COLO668 (cell line): ENCODE data around the gene ZNF804A.

Experiments
- DNase-seq: peaks from one replicate; lab custom pipeline; 2025; ENCODE audit not compliant: unreplicated experiment; lab: John Stamatoyannopoulos, UW

ZNF804A gene

DNA sequence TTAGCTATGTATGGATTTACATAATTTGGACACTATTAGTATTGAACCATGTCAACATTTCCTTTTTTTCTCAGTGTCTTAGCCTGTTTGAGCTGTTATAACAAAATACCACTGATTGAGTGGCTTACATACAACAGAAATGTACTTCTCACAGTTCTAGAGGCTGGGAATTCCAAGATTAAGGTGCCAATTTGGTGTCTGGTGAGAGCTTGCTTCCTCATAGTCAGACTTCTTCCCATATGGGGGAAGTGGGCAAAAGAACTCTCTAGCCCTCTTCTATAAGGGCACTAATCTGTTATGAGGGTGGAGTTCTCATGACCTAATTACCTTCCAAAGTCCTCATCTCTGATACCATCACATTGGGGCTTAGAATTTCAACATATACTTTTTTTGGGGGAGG lies 12.6 kb downstream of the ZNF804A start:
- DNase-seq, result no peak

GRCh38 chr2:184611361-184612085 lies 13.2 kb downstream of the ZNF804A start:
- DNase-seq, result no peak

- DNase-seq, result no peak
Measured at GRCh38 chr2:184620367-184620766, 22.0 kb downstream of the ZNF804A start.

DNA sequence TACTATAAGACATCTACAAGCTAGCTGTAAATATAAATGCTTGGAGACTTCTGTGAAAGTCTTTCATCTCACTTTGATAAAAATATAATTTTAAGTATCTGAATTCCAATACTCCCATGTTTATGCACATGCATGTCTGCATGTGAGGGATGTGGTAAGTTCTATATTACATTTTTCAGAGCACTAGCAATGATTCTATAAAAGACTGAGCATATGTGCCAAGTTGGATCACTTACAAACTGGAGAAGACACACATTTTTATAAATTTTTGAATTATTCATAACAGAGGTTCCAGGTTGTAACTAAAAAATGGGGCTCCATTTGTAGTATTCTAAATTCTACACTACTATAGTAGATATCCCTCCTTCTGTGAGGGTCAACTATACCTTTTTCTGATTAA lies 26.0 kb downstream of the ZNF804A start:
- no peak for DNase-seq

- no peak for DNase-seq
Measured at GRCh38 chr2:184628051-184628450, 29.7 kb downstream of the ZNF804A start.

DNA sequence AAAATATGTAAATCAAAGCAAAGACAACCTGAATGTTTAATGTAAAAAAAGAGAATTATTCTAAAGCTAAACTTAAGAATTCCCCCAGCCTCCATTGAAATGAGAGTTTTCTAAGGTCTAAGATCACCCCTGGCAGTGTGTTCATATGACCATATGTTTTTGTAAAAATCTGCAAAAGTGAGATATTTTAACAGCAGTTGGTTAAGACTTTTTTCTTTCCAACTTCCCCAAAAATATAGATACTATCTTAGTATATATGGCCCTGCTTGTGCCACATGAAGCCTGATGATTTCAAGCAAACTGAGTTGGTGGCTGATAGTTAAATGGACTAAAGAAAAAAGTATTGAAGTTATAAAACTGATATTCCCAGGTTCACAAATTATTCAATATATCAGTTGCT lies 35.4 kb downstream of the ZNF804A start:
- DNase-seq, result no peak

DNA sequence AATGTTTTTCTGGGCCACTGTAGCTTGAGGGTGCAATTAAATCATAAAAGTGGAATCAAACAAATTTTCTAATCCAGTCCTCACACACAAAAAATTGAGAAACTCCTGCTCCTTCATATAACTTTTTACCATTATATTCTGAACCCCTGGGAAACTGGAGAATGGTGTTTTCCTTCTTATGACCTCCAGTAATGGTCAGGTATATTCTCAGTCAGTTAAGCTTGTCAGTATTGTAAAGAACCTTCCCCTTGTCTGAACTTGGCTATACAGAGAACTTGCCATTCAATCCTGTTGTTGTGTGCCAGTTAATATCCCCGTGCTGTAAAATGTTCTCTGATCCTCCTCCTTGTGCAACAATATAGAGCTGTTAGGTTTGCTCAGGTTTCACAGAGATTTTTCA lies 39.5 kb downstream of the ZNF804A start:
- DNase-seq, result no peak

DNA sequence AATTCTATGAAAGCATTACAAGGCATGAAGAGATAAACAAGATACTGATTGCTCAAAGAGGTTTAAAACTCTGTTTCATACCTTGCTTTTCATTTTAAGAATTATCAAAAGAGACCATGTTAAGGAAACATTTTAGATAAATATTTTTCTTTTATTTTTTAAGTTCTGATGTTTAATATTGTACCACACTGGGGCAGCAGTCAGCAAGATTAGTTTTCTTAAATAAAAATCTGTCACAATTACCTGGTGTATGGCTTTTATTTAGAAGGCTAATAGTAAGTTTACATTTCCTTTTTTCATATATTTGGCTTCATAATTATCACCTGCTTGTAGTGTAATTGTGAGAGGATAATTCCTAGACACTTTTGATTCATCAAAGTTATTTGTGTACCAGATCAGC lies 46.4 kb downstream of the ZNF804A start:
- no peak for DNase-seq

GRCh38 chr2:184646177-184646576 lies 47.8 kb downstream of the ZNF804A start:
- no peak for DNase-seq

- no peak for DNase-seq
Measured at GRCh38 chr2:184646593-184646992, 48.3 kb downstream of the ZNF804A start.

GRCh38 chr2:184654945-184655344 lies 56.6 kb downstream of the ZNF804A start:
- no peak for DNase-seq

DNA sequence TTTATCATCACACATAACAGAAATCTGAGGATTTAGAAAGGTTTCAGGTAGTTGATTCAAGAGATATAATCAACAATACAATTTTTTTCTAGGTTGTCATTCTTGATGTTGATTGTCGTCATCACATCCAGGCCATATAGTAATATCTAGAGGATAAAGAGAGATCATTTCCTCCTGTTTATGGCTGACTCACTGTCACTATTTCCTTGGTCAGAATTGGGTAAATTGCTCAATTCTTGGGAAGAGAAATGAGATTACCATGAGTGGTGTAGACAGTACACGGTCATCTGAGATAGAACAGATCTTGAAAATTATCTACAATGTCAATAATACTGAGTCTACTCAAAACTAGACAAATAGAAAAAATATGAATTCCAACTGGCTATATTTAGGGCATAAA lies 78.8 kb downstream of the ZNF804A start:
- DNase-seq, result no peak

DNA sequence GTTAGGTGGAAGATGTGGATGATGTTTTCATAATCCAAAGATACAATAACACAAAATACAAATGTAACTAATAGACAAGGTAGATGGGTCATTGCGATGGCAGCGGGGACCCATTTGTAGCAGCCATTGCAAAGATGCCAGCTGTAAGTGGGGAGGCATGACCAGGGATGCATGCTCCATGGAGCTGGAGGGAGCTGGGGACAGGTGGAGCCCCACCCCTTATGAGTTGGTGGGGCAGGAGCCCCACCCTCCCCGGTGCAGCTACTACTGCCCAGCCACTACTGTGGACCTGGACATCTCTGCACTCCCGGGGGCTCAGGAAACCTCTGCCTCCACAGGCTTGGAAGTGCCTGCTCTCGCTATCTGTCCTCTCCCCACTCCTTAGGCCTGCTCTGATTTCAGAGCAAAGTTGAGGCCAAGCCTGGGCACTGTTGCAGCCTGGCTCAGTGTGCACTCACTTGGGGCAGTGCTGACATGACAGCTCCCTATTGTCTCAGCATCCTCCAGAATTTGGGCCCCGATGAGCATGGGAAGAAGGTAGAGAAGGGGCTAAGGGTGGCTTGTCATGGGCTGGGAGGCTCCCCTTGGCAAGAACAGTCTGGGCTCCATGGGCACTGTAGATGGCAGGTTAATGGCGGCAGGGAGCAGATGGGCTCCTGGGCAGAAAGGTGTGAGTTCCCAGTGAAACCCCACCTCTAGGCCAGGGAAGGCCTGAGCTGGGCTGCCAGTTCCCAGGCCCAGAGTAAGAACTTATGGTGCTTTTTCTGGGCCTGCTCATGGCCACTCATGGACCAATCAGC lies 81.1 kb downstream of the ZNF804A start:
- DNase-seq, result no peak

GRCh38 chr2:184680825-184681224 lies 82.5 kb downstream of the ZNF804A start:
- no peak for DNase-seq

DNA sequence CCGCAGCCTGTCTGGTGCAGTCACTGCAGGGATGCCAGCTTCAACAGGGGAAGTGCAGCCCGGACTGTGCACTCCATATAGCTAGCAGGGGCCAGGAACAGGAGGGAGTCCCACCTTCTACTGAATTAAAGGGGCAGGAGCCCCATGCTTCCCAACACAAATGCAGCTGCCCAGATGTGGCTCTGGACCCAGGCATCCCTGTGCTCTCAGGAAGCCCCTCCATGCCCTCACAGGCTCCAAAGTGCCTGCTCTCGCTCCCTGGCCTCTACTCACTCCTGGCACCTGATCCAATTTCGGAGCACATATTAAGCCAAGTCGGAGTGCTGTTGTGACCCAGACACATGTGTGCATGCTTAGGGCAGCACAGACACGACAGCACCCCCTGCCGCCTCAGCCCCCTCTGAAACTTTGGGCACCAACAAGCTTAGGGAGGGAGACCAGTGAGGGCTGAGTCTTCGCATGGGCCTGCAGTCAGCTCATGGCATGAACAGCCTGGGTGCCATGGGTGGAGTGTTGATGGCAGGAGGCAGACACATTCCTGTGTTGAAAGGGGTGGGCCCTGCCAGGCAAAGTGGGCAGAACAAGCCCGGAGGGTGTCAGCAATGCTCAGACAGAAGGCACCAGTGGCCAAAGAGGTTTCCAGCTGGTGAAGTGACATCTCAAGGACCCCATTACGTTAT lies 83.5 kb downstream of the ZNF804A start:
- DNase-seq, result no peak

- no peak for DNase-seq
Measured at GRCh38 chr2:184683911-184684310, 85.6 kb downstream of the ZNF804A start.

DNA sequence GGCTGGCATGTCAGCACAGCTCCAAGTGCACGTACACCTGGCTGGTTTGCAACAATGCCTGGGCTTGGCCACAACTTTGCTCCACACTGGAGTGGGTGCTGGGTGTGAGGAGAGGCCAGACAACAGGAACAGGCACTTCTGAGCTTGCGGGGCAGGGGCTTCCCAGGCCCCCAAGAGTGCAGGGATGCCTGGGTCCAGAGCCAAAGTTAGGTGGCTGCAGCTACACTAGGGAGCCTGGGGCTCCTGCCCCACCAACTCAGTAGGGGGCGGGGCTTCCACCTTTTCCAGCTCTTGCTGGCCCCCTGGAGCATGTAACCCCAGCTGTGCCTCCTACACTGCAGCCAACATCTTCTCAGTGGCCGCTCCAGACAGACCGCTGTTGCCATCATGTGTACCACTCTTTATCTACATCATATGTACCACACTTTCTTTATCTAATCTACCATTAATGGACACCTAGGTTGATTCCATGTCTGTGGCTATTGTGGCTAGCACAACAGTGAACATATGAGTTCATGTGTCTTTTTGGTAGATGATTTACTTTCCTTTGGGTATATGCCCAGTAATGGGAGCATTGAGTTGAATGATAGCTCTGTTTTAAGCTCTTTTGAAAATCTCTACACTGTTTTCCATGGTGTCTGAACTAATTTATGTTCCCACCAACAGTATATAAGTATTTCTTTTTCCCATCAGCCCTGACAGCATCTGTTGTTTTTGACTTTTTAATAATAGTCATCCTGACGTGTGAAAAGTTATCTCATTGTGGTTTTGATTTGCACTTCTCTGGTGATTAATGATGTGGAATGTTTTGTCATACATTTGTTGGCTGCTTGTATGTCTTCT lies 87.9 kb downstream of the ZNF804A start:
- no peak for DNase-seq

GRCh38 chr2:184689638-184690037 lies 91.3 kb downstream of the ZNF804A start:
- no peak for DNase-seq

DNA sequence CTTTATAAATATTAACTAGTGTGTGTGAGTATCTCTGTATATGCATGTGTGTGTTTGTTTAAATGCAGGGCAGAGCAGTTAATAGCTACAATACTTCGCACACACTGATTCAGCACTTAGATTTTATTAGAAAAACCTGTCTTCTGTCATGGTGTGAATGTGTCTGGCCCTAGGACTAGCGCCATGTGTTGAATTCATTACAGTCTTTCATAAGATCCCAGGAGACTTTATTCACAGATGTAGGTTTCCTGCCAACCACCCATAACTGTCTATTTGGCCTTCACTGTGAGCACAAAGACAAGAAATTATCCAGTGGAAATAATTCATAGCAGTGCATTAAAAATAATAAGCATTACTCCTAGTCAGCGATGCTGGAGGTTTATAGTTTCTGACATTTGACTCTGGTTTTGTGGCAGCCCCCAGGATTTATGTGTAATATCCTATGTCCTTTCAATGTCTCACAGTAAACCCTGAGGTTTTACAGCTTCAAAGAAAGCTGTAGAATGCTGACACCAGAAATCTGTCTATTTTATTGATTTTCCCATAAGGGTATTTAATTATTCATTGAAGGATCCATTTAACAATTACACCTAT lies 93.9 kb downstream of the ZNF804A start:
- no peak for DNase-seq

DNA sequence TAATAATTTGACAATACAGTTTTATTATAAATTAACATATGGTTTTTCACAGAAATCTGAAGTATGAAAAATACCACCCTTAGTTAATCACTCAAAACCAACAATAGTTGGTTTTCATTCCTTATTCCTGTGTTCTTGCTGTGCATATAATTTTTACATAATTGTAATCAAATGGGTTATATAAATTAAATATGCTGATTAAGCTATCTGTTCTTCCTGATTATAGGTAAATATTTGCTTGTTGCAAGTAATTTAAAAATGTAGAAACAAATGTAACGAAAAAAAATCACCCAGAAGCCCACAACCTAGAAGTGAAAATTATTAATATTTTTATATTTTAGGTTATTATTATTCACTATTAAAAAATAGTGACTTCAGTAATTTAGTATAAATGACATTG lies 98.3 kb downstream of the ZNF804A start:
- no peak for DNase-seq

GRCh38 chr2:184698476-184698875 lies 100.1 kb downstream of the ZNF804A start:
- DNase-seq, result no peak
